ENCODE measurements around the gene TCERG1.

The TCERG1 gene

GRCh38 chr5:146484714-146485391 lies 37.7 kb downstream of the TCERG1 start:
- no peak overlapping the region for H3K4me3 ChIP-seq (replicated peaks; ENCODE audit: low read depth, low read length)
- no peak for DNase-seq (ENCODE audit: extremely low read depth, low read depth)
- TF ChIP-seq, protein P1, sequence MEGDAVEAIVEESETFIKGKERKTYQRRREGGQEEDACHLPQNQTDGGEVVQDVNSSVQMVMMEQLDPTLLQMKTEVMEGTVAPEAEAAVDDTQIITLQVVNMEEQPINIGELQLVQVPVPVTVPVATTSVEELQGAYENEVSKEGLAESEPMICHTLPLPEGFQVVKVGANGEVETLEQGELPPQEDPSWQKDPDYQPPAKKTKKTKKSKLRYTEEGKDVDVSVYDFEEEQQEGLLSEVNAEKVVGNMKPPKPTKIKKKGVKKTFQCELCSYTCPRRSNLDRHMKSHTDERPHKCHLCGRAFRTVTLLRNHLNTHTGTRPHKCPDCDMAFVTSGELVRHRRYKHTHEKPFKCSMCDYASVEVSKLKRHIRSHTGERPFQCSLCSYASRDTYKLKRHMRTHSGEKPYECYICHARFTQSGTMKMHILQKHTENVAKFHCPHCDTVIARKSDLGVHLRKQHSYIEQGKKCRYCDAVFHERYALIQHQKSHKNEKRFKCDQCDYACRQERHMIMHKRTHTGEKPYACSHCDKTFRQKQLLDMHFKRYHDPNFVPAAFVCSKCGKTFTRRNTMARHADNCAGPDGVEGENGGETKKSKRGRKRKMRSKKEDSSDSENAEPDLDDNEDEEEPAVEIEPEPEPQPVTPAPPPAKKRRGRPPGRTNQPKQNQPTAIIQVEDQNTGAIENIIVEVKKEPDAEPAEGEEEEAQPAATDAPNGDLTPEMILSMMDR (IDR thresholded peaks at IDR 0.05; ENCODE audit: low read depth, low read length, missing control alignments): no peak

GRCh38 chr5:146490089-146490843 lies 43.1 kb downstream of the TCERG1 start:
- H3K4me3 ChIP-seq (replicated peaks; ENCODE audit: low read depth, low read length): no peak overlapping the region
- DNase-seq (ENCODE audit: extremely low read depth, low read depth): no peak
- TF ChIP-seq, protein P1 (IDR thresholded peaks at IDR 0.05; ENCODE audit: low read depth, low read length, missing control alignments): no peak

DNA sequence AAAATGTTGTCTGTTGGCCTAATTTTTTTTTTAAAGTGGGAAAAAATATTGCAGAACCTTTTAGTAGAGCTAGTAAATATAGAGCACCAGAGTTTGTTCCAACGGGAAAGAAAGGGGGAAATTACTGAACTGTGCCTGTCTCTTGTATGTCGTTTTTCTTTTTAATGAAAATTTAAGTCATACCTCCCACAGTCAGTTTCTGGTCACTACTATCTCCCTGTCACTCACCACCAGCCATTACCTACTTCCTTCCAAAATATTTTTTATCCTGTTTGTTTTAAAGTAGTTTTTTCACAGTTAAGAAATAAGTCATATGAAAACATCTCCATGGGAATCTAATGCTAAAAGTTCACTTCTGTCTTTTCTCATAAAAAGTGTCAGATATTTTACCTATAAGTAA lies 47.5 kb downstream of the TCERG1 start:
- TF ChIP-seq, protein P1 (IDR thresholded peaks at IDR 0.05; ENCODE audit: low read depth, low read length, missing control alignments): no peak
- H3K4me3 ChIP-seq (replicated peaks; ENCODE audit: low read depth, low read length): no peak overlapping the region
- no peak for DNase-seq (ENCODE audit: extremely low read depth, low read depth)

GRCh38 chr5:146499680-146500079 lies 52.5 kb downstream of the TCERG1 start:
- H3K4me3 ChIP-seq (replicated peaks; ENCODE audit: low read depth, low read length): no peak overlapping the region
- no peak for DNase-seq (ENCODE audit: extremely low read depth, low read depth)
- TF ChIP-seq, protein P1 (IDR thresholded peaks at IDR 0.05; ENCODE audit: low read depth, low read length, missing control alignments): no peak

DNA sequence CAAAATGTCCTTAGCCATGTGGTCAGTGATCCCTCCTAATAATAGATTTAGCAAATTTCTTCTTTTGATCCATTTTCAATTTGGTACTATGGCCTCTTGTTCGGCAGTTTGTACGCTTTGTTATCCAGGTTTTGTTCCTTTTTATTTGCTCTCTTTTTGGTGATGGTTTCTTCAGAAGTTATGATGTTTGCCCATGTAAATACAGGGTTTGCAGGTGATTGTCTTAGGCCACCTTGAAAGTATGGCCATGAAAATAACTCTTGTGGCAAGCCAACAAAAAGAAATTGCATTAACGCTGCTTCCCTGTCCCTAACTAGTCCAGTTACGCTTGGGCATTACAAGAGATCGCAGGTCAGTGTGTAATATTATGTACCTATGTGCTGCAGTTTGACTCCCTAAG lies 60.3 kb downstream of the TCERG1 start:
- no peak overlapping the region for H3K4me3 ChIP-seq (replicated peaks; ENCODE audit: low read depth, low read length)
- TF ChIP-seq, protein P1 (IDR thresholded peaks at IDR 0.05; ENCODE audit: low read depth, low read length, missing control alignments): no peak
- DNase-seq (ENCODE audit: extremely low read depth, low read depth): no peak

DNA sequence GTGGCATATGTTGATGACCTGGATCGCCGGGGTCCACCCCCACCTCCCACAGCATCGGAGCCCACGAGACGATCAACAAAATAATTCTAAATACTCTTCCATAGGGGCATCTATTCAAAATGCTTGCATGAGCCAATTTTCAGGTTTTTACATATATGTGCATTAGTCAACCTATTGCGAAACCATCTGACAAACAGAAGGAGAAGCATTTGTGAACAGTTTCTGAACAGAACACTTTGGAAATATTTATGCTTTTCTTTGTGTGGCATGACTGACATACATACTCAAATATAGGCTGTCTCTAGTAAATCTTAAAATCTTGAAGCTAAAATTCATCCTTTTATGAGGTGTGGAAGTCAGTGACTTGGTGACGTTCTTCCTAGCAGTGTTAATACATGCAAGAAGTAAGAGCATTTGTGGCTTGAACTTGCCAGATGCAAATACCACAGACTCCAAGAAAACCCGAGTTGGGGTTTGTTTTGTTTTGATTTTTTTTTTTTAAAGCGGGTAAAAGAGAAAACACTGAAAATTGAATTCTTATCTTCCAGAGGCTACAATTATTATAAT lies 63.5 kb downstream of the TCERG1 start:
- DNase-seq (ENCODE audit: extremely low read depth, low read depth): no peak
- TF ChIP-seq, protein P1 (IDR thresholded peaks at IDR 0.05; ENCODE audit: low read depth, low read length, missing control alignments): no peak
- H3K4me3 ChIP-seq (replicated peaks; ENCODE audit: low read depth, low read length): no peak overlapping the region

All from HFF-Myc (cell line).